Measurements from ENCODE around the gene EXOC3L4. TPM values are rescaled to one million over a fixed set of nuclear protein-coding genes. Genes with fewer than 3 reads are reported as not detected.
A peak's percentile ranks its signal among the peaks of the same experiment; 100 is the strongest.

EXOC3L4 gene
- total RNA-seq, 1 experiment from 2014 or later: 1.4 TPM

DNA sequence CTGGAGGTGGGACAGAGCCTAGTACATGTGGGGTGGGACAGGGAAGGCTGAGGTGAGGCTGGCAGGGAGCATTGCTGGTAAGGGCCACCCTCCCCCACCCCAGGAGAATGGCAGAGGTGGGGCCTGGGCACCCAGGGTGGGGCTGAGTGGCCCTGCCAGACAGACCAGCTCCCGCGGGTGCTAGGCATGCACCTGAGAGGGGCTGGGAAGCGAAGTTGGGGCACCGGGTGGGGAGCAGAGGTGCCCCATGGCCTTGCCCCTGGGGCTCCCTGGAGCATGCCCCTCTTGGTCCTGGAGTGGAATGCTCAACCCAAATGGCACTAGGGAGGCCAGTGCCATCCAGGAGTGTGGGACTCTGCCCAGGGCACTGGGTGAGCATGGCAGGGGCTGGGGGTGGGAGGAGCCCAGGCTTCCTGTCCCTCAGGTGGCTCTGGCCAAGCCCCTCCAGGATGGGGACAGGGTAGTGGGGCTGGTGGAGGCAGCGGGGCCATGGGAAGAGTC lies 30.0 kb downstream of the EXOC3L4 start:
- Histone ChIP-seq H4K20me1 (ENCODE audit: low read length) (0 out of 2 replicates have a peak, but pooled peaks cover 6% of the 10 kb centered on the region), H2AFZ (ENCODE audit: low read length) (no peak overlapping the region), H3K9me3 (ENCODE audit: low read length) (no peaks in the 10 kb centered on the region), H3K4me1 (ENCODE audit: insufficient read depth, low read length) (peaks cover 55% of the 10 kb centered on the region), H3K36me3 (ENCODE audit: low read depth, low read length) (no peaks in the 10 kb centered on the region), H3K27me3 (ENCODE audit: low read length) (no peaks in the 10 kb centered on the region), H3K79me2 (ENCODE audit: low read length) (peaks cover 44% of the 10 kb centered on the region), H3K9me2 (replicated peaks; ENCODE audit: low read length) (no peaks in the 10 kb centered on the region), H3K4me2 (ENCODE audit: low read length) (peak overlapping the region; percentile 88), H3K27ac (ENCODE audit: low read length) (no peak overlapping the region), H3K4me3 (ENCODE audit: low read length) (peak overlapping the region; percentile 80), H3K9ac (ENCODE audit: low read length) (0 out of 2 replicates have a peak overlapping the region, but pooled peaks have one; percentile 74), H3F3A (ENCODE audit: low read length, unreplicated experiment) (peaks cover 3% of the 10 kb centered on the region)
- POLR2A ChIA-PET (ENCODE audit: unreplicated experiment): no interaction called here
- BruUV-seq (replicated peaks): no TSS peak
- CTCF ChIA-PET: no interaction called here
- TF ChIP-seq EZH2phosphoT487 (IDR thresholded peaks at IDR 0.05; ENCODE audit: borderline replicate concordance, low read length) (no peak), CTCF (conservative IDR thresholded peaks at IDR 0.05; ENCODE audit: low read depth, low read length) (no peak), EZH2 (IDR thresholded peaks at IDR 0.05; ENCODE audit: low read length, unreplicated experiment) (no peak)
- no peak for ATAC-seq
- intact Hi-C loops (cut with micrococcal nuclease): loop anchor here (5.0 kb wide), 1 partner anchor 168 kb away; no protein-coding TSS in a partner anchor
- DNase-seq: no peak

DNA sequence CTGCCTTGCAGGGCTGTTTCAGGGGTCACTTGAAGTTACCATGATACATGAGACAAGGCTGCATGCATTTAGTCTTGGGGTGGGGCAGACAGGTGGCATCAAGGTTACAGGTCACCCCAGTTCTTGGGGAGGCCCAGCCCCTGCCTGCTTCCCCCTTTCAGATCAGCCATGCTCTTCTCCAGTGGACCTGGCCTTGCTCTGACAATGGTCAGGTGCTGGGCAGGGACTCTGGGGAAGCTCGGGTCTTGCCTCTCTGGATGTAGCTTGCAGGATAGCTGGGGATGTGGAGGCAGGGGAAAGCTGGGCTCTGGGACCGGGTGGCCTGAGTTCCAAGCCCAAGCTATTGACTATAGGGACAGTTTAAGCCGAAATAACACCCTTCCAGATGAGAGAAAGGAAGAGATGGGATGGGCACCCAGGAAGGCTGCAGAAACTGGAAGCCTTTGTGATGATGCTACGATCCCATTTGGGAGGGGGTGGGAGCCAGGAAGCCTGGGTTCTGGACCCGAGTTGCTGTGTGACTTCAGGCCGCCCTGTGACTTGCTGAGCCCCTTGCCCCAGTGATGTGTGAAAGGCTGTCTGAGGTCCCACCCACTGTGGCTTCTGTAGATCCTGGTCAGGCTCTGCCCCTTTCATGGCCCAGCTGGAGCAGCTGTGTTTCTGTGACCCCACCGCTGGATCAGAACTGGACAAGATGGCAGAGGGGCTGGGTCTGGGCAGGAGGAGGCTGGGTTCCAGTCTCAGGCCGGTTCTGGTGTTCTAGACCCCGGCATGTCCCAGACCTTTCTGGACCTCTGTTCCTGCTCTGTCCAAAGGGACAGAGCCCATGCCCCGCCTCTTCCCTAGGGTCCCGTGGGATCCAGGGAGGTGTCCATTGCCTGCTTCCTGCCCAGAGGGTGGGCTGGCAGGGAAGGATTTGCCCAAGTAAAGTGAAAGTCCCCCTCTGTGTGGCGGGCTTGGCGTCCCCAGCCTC lies 30.9 kb downstream of the EXOC3L4 start:
- Histone ChIP-seq H3F3A (ENCODE audit: low read length, unreplicated experiment) (peaks cover 3% of the 10 kb centered on the region), H3K79me2 (ENCODE audit: low read length) (peaks cover 44% of the 10 kb centered on the region), H3K36me3 (ENCODE audit: low read depth, low read length) (0 out of 2 replicates have a peak, but pooled peaks cover 3% of the 10 kb centered on the region), H3K4me2 (ENCODE audit: low read length) (peak overlapping the region; percentile 88), H3K4me1 (ENCODE audit: insufficient read depth, low read length) (peaks cover 64% of the 10 kb centered on the region), H3K9ac (ENCODE audit: low read length) (no peak overlapping the region), H4K20me1 (ENCODE audit: low read length) (0 out of 2 replicates have a peak, but pooled peaks cover 6% of the 10 kb centered on the region), H3K27ac (ENCODE audit: low read length) (no peak overlapping the region), H3K9me3 (ENCODE audit: low read length) (no peaks in the 10 kb centered on the region), H3K4me3 (ENCODE audit: low read length) (peak overlapping the region; percentile 80; the same call in 1 of the 2 replicates), H2AFZ (ENCODE audit: low read length) (no peak overlapping the region), H3K9me2 (replicated peaks; ENCODE audit: low read length) (no peaks in the 10 kb centered on the region), H3K27me3 (ENCODE audit: low read length) (no peaks in the 10 kb centered on the region)
- TF ChIP-seq CTCF (conservative IDR thresholded peaks at IDR 0.05; ENCODE audit: low read depth, low read length): no peak
- TF ChIP-seq EZH2 (IDR thresholded peaks at IDR 0.05; ENCODE audit: low read length, unreplicated experiment): no peak
- no peak for TF ChIP-seq EZH2phosphoT487 (IDR thresholded peaks at IDR 0.05; ENCODE audit: borderline replicate concordance, low read length)
- DNase-seq (no peak), ATAC-seq (no peak)
- intact Hi-C loops (cut with micrococcal nuclease): loop anchor here (5.0 kb wide), 1 partner anchor 167 kb away; no protein-coding TSS in a partner anchor
- ChIA-PET CTCF (interaction anchor here (1.9 kb wide), 1 partner anchor 20 kb away, joined by 8 read pairs; no protein-coding TSS in a partner anchor), POLR2A (ENCODE audit: unreplicated experiment) (no interaction called here)
- no TSS peak for BruUV-seq (replicated peaks)
